Measurements from ENCODE around the gene STAU1.

DNA sequence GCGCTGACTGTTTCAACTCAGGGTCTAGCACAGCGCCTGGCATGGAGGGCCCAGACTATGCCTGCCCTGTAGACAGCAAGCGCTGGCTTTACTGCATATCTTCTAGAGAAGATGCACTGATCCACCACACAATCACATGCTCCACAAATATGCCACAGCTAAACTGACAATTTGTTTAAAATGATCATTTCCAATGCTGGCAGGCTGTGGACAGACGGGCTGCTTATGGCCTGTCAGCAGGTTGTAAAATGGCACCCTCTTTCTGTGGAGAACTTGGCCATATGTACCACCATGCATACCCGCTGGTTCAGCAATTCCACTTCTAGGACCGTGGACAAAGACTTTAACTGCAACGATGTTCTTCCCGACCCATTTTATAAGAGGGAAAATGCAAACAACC lies 40.8 kb downstream of the STAU1 start:
- TF ChIP-seq, protein P1, sequence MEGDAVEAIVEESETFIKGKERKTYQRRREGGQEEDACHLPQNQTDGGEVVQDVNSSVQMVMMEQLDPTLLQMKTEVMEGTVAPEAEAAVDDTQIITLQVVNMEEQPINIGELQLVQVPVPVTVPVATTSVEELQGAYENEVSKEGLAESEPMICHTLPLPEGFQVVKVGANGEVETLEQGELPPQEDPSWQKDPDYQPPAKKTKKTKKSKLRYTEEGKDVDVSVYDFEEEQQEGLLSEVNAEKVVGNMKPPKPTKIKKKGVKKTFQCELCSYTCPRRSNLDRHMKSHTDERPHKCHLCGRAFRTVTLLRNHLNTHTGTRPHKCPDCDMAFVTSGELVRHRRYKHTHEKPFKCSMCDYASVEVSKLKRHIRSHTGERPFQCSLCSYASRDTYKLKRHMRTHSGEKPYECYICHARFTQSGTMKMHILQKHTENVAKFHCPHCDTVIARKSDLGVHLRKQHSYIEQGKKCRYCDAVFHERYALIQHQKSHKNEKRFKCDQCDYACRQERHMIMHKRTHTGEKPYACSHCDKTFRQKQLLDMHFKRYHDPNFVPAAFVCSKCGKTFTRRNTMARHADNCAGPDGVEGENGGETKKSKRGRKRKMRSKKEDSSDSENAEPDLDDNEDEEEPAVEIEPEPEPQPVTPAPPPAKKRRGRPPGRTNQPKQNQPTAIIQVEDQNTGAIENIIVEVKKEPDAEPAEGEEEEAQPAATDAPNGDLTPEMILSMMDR (IDR thresholded peaks at IDR 0.05; ENCODE audit: insufficient read depth, low read length), result no peak
- TF ChIP-seq POLR2AphosphoS5 (IDR thresholded peaks at IDR 0.05; ENCODE audit: low read depth) (no peak), SPI1 (IDR thresholded peaks at IDR 0.05; ENCODE audit: borderline replicate concordance, low read depth) (no peak), GABPA (IDR thresholded peaks at IDR 0.05; ENCODE audit: low read depth) (no peak)
- TF ChIP-seq, protein P2, sequence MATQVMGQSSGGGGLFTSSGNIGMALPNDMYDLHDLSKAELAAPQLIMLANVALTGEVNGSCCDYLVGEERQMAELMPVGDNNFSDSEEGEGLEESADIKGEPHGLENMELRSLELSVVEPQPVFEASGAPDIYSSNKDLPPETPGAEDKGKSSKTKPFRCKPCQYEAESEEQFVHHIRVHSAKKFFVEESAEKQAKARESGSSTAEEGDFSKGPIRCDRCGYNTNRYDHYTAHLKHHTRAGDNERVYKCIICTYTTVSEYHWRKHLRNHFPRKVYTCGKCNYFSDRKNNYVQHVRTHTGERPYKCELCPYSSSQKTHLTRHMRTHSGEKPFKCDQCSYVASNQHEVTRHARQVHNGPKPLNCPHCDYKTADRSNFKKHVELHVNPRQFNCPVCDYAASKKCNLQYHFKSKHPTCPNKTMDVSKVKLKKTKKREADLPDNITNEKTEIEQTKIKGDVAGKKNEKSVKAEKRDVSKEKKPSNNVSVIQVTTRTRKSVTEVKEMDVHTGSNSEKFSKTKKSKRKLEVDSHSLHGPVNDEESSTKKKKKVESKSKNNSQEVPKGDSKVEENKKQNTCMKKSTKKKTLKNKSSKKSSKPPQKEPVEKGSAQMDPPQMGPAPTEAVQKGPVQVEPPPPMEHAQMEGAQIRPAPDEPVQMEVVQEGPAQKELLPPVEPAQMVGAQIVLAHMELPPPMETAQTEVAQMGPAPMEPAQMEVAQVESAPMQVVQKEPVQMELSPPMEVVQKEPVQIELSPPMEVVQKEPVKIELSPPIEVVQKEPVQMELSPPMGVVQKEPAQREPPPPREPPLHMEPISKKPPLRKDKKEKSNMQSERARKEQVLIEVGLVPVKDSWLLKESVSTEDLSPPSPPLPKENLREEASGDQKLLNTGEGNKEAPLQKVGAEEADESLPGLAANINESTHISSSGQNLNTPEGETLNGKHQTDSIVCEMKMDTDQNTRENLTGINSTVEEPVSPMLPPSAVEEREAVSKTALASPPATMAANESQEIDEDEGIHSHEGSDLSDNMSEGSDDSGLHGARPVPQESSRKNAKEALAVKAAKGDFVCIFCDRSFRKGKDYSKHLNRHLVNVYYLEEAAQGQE (IDR thresholded peaks at IDR 0.05; ENCODE audit: insufficient replicate concordance, low read depth), result no peak

Measured in HL-60 (cell line).